ENCODE results near the gene CERCAM. TPM values are rescaled to one million over a fixed set of nuclear protein-coding genes. Genes with fewer than 3 reads are reported as not detected.

The CERCAM gene
- polyA plus RNA-seq, 1 experiment, result 309 TPM

DNA sequence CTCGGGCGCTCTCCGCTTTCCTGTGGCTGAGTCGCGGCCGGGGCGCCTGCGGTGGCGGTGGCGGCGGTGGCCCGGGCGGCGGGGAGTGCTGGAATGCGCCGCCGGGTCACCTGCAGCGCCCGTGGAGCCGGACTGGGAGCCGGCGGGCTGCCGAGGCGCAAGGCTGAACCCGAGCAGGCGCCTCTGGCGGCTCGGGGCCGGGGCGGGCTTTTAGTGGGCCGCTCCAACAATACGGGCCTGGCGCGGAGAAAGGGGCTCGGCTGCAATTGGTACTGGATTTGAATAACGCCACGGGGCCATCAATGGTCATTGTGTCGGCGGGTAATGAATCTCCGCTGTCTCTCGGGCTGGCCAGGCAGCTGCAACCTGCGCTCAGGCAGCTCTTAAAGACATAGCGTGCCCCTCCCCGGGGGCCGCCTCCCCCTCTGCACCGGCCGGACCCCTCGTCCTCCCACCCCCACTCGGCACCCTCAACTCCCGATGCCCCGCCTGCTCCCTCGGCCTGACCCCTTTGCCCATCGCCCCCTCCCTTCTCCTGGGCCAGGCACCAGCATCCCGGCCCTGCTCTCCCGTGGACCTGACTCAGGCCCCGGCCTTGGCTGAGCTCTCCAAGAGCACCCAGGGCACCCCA is 27.4 kb upstream of the CERCAM start:
- POLR2A ChIA-PET, result no interaction called here

GRCh38 chr9:128393970-128394369 is 26.7 kb upstream of the CERCAM start:
- CTCF ChIA-PET, result interaction anchor here (0.7 to 1.2 kb wide), 2 partner anchors 26 to 32 kb away, joined by 3 to 6 read pairs; partner anchors contain the start of gene CERCAM
- POLR2A ChIA-PET, result no interaction called here
- DNase-seq (ENCODE audit: low read depth), result no peak

More for the DNA sequence above, 27.4 kb upstream of the CERCAM start:
- peaks cover 14% of the 10 kb centered on the region for H3K36me3 ChIP-seq (ENCODE audit: control insufficient read depth, insufficient read depth, low read length)
- no peak overlapping the region for H3K4me3 ChIP-seq (ENCODE audit: low read depth, low read length)
- peaks cover 4% of the 10 kb centered on the region; the same call in 1 of the 2 replicates for H3K27me3 ChIP-seq (ENCODE audit: control insufficient read depth, insufficient read depth, low read length)
- CTCF ChIA-PET, result interaction anchor here (1.2 kb wide), 1 partner anchor 27 kb away, joined by 6 read pairs; the partner anchor contains the start of gene CERCAM
- DNase-seq (ENCODE audit: low read depth), result no peak
- no peak for TF ChIP-seq CTCF (IDR thresholded peaks at IDR 0.05; ENCODE audit: insufficient read depth, low read depth, low read length)

DNA sequence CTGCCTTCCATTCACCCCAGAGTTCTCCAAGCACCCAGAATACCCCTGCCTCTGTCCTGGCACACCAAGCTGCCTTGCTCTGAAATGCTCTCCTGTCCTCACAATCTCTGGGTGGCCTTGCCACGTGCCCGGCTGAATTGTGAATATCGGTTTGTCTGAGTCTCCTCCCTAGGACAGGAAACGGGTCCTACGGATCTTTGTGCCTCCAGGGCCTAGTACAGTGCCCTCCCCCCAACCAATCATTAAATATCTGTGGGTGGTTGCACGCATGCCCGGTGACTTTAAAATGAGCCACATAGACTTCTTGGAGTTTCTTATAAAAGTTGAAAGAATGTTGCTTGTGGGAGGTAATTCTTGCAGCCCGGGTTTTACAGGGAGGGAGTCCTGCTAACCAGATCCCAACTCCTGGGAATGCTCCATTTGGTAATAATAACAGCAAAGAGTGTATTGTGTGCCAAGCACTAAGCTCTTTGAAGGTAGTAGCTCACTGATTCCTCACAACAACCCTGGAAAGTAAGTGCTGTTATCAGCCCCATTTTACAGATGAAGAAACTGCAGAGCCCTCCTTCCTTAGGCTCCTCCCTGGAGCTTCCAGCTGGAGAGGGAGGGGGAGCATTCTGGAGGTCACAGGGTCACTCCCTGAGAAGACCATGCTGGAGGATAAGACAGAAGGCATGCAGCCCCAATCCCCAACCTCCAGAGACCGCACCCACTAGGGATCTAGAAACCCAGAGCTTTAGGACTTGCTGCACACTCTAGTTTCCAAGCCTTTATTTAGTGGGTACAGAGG is 26.1 kb upstream of the CERCAM start:
- ChIA-PET POLR2A (interaction anchor here (0.5 kb wide), 1 partner anchor 279 kb away, joined by 6 read pairs; no protein-coding TSS in a partner anchor), CTCF (interaction anchor here (0.7 to 1.2 kb wide), 3 partner anchors 16 to 32 kb away, joined by 3 to 6 read pairs (median 4); partner anchors contain the start of gene CERCAM)
- DNase-seq (ENCODE audit: low read depth), result peak; percentile 26
- Histone ChIP-seq H3K36me3 (ENCODE audit: control insufficient read depth, insufficient read depth, low read length) (peaks cover 4% of the 10 kb centered on the region), H3K27me3 (ENCODE audit: control insufficient read depth, insufficient read depth, low read length) (peaks cover 4% of the 10 kb centered on the region; the same call in 1 of the 2 replicates), H3K4me3 (ENCODE audit: low read depth, low read length) (no peak overlapping the region)
- no peak for TF ChIP-seq CTCF (IDR thresholded peaks at IDR 0.05; ENCODE audit: insufficient read depth, low read depth, low read length)

More at GRCh38 chr9:128393970-128394369, 26.7 kb upstream of the CERCAM start:
- H3K27me3 ChIP-seq (ENCODE audit: control insufficient read depth, insufficient read depth, low read length), result peaks cover 4% of the 10 kb centered on the region; the same call in 1 of the 2 replicates
- no peak overlapping the region for H3K4me3 ChIP-seq (ENCODE audit: low read depth, low read length)
- H3K36me3 ChIP-seq (ENCODE audit: control insufficient read depth, insufficient read depth, low read length), result peaks cover 7% of the 10 kb centered on the region
- no peak for TF ChIP-seq CTCF (IDR thresholded peaks at IDR 0.05; ENCODE audit: insufficient read depth, low read depth, low read length)

DNA sequence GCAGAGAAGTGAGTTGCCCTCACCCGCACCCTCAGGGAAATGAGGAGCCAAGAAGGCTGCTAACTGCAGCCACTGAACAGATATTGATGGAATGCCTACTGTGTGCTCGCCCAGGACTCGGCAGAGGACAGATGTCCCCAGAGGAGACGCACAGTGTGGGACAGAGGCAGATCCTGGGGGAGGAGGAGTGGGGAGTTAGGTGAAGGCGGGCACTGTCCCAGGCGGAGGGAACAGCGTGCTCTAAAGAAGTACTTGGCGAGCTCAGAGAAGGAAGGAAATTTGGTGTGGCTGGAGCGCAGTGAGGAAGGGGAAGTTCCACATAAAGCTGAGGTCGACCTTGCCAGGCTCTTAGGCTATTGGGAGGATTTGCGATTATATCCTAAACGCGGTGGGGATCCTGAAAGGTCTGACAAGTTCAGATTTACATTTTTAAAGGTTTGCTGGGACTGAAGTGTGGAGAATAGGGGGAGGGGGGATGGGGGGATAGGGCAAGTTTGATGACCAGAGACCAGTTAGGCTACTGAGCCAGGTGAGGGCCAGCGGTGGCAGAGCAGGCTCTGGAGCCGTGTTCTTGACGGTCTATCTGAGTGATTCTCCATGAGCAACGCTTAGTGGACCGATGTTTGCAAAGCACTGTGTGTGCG is 23.6 kb upstream of the CERCAM start:
- TF ChIP-seq CTCF (IDR thresholded peaks at IDR 0.05; ENCODE audit: insufficient read depth, low read depth, low read length), result no peak
- POLR2A ChIA-PET, result no interaction called here
- no peak overlapping the region for H3K4me3 ChIP-seq (ENCODE audit: low read depth, low read length)
- H3K36me3 ChIP-seq (ENCODE audit: control insufficient read depth, insufficient read depth, low read length), result no peaks in the 10 kb centered on the region; the same call in 1 of the 2 replicates
- peaks cover 6% of the 10 kb centered on the region; the same call in 1 of the 2 replicates for H3K27me3 ChIP-seq (ENCODE audit: control insufficient read depth, insufficient read depth, low read length)
- DNase-seq (ENCODE audit: low read depth), result no peak
- CTCF ChIA-PET, result interaction anchor here (0.6 to 3.5 kb wide), 5 partner anchors 13 to 1097 kb away, joined by 3 to 24 read pairs (median 5); no protein-coding TSS in a partner anchor

All from BJ (cell line).